B cell (primary cell): ENCODE results near the gene KRT79. TPM values are rescaled to one million over a fixed set of nuclear protein-coding genes. Genes with fewer than 3 reads are reported as not detected.

ENCODE experiments used
- ATAC-seq: fragments of 200-7000 bp; cut with Tn5 transposase; one replicate; pipeline ENCODE4 v1.10.0; 2021; ENCODE audit warnings: low read depth, mild to moderate bottlenecking, moderate number of reproducible peaks, moderate library complexity
- CTCF ChIA-PET: fragments of 350-600 bp; sonication (Branson Sonifier 250); formaldehyde crosslinking; loops from one replicate; lab custom pipeline; 2021; ENCODE audit warnings: antibody characterized with exemption, inconsistent platforms; lab: Charles Lee
- POLR2A ChIA-PET: fragments of 350-600 bp; sonication (Branson Sonifier 250); formaldehyde crosslinking; loops from one replicate; lab custom pipeline; 2021; ENCODE audit warnings: antibody characterized with exemption; lab: Charles Lee
- DNase-seq: peaks from one replicate; pipeline ENCODE4 v3.0.0; 2013
- H2AFZ ChIP-seq: 2 replicates; pipeline ENCODE4 v1.6.1; 2012; ENCODE audit warnings: mild to moderate bottlenecking, low read depth, low read length; ENCODE audit not compliant: insufficient read depth, poor library complexity, severe bottlenecking
- H3K27ac ChIP-seq, 2 donors: 1 replicate in 1 of 2; 2 replicates in 1 of 2; pipeline ENCODE4 v1.5.1; 2012 to 2013; ENCODE audit warnings: low read length in 2 of 2, mild to moderate bottlenecking in 2 of 2, moderate library complexity in 1 of 2
- H3K27me3 ChIP-seq, 4 experiments: fragments of 200-600 bp in 1 of 4; sonication (generic) in 1 of 4; replicated peaks in 1 of 4; 1 replicate in 2 of 4; 2 replicates in 2 of 4; pipeline versions ENCODE4 v1.6.1 to v1.7.0; 2013 to 2016; ENCODE audit warnings: low read length in 3 of 4, mild to moderate bottlenecking in 2 of 4, mixed read lengths in 1 of 4, moderate library complexity in 1 of 4; ENCODE audit not compliant: insufficient read depth in 4 of 4, control insufficient read depth in 3 of 4; ENCODE audit errors: control extremely low read depth in 1 of 4
- H3K36me3 ChIP-seq, 2 experiments: replicated peaks in 1 of 2; 1 replicate in 1 of 2; 2 replicates in 1 of 2; pipeline versions ENCODE4 v1.6.1 to v1.7.1; 2013; ENCODE audit warnings: low read length in 1 of 2; ENCODE audit not compliant: insufficient read depth in 2 of 2, control insufficient read depth in 1 of 2; ENCODE audit errors: control extremely low read depth in 1 of 2, extremely low read depth in 1 of 2
- H3K4me1 ChIP-seq, 2 donors: fragments of 200-600 bp in 1 of 2; sonication (generic) in 1 of 2; 1 replicate in 1 of 2; 2 replicates in 1 of 2; pipeline versions ENCODE4 v1.5.1 to v1.6.1; 2013 to 2017; ENCODE audit warnings: low read length in 2 of 2; ENCODE audit not compliant: control insufficient read depth in 2 of 2, insufficient read depth in 2 of 2
- H3K4me2 ChIP-seq: replicated peaks from 2 replicates; pipeline ENCODE3; 2012; ENCODE audit warnings: mild to moderate bottlenecking, low read depth, low read length; ENCODE audit not compliant: poor library complexity, severe bottlenecking
- H3K4me3 ChIP-seq, 5 experiments: fragments of 200-600 bp in 1 of 5; sonication (generic) in 1 of 5; 1 replicate in 3 of 5; 2 replicates in 2 of 5; pipeline versions ENCODE4 v1.5.1 to v1.7.0; 2011 to 2016; ENCODE audit warnings: low read length in 4 of 5, mild to moderate bottlenecking in 4 of 5, low read depth in 2 of 5, control low read depth in 1 of 5, moderate library complexity in 1 of 5; ENCODE audit not compliant: insufficient read depth in 1 of 5; ENCODE audit errors: control extremely low read depth in 1 of 5, extremely low read depth in 1 of 5
- H3K79me2 ChIP-seq: fragments of 200-600 bp; sonication (generic); one replicate; pipeline ENCODE4 v1.6.0; 2016; ENCODE audit warnings: low read length; ENCODE audit not compliant: control insufficient read depth, insufficient read depth
- H3K9ac ChIP-seq: fragments of 200-600 bp; sonication (generic); 2 replicates; pipeline ENCODE4 v1.6.1; 2017; ENCODE audit warnings: mild to moderate bottlenecking, low read length, moderate library complexity
- H3K9me3 ChIP-seq, 3 donors: one replicate each; pipeline versions ENCODE4 v1.6.1 to v1.7.1; 2013; ENCODE audit warnings: low read length in 2 of 3; ENCODE audit not compliant: control insufficient read depth in 2 of 3, insufficient read depth in 1 of 3; ENCODE audit errors: control extremely low read depth in 1 of 3
- H4K20me1 ChIP-seq: 2 replicates; pipeline ENCODE4 v1.6.0; 2012; ENCODE audit warnings: mild to moderate bottlenecking, low read length; ENCODE audit not compliant: insufficient read depth, control insufficient read depth, poor library complexity, severe bottlenecking
- H3K27ac Mint-ChIP-seq: one replicate; pipeline ENCODE4 v1.8.0; 2021; ENCODE audit warnings: mixed read lengths
- H3K27me3 Mint-ChIP-seq: one replicate; pipeline ENCODE4 v1.8.0; 2021; ENCODE audit warnings: mixed read lengths
- H3K4me1 Mint-ChIP-seq: one replicate; pipeline ENCODE4 v1.8.0; 2021; ENCODE audit warnings: mixed read lengths
- H3K4me3 Mint-ChIP-seq: one replicate; pipeline ENCODE4 v1.8.0; 2021; ENCODE audit warnings: mixed read lengths
- H3K9me3 Mint-ChIP-seq: one replicate; pipeline ENCODE4 v1.8.0; 2022; ENCODE audit warnings: mixed read lengths; ENCODE audit not compliant: insufficient read depth
- EZH2 ChIP-seq: IDR thresholded peaks from 2 replicates; pipeline ENCODE4 v1.6.1; 2012; ENCODE audit warnings: borderline replicate concordance, low read depth, mild to moderate bottlenecking, moderate library complexity, low read length; ENCODE audit not compliant: insufficient read depth, poor library complexity, severe bottlenecking
- WGBS: methylation state at CpG from one replicate; pipeline ENCODE4 v1.1.5; 2013; ENCODE audit warnings: missing lambda C conversion rate; ENCODE audit not compliant: insufficient coverage; 5-methylcytosine and 5-hydroxymethylcytosine counted together
- intact Hi-C: fragments of 100-400 bp; cut with micrococcal nuclease; formaldehyde crosslinking; loops from one replicate; pipeline ENCODE4 v1.10.0; 2022
- polyA plus RNA-seq: library from polyadenylated mRNA; depleted of rRNA; stranded (reverse); fragments of >200 nt; gene quantifications from 2 replicates; pipeline ENCODE4 v1.2.3, GENCODE V29; 2012
- total RNA-seq, 2 donors: library from RNA; stranded (reverse); fragments of 120-200 nt in 1 of 2; gene quantifications; 1 replicate in 1 of 2; 2 replicates in 1 of 2; pipeline versions ENCODE4 v1.2.3 to v1.2.4, GENCODE V29; 2013 to 2022
- TF ChIP-seq, protein P1 (sequence below): fragments of 200-600 bp; IDR thresholded peaks from one replicate; pipeline ENCODE4 v1.8.0; 2022; ENCODE audit warnings: antibody characterized with exemption, mild to moderate bottlenecking

KRT79 gene
- total and polyA plus RNA-seq, 2 donors (not counting 1 experiment from before 2014, with no cell fraction given), result not detected

DNA sequence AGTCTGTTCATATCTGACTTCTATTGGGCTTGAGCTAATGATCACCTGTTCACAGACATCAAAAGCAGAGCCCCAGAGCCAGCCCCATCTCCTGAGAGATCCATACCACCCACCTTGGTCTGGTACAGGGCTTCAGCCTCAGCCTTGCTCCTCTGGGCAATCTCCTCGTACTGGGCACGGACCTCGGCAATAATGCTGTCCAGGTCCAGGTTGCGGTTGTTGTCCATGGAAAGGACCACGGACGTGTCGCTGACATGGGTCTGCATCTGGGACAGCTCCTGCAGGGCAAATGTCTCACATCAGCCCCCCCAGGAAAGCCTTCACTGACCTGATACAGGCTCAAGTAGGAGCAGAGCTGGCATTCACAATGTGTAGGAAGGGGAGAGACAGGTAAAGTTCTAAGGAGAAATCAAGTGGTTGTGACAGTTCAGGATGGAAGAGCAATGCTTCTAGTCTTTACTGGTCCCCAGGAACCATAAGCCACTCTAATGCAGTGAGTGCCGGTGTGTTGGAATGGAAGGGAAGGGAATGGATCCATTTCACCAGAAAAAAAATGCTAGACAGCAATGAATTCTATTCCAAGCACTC, 25.4 kb downstream of the KRT79 start:
- no peak for ATAC-seq
- no peaks in the 10 kb centered on the region for H3K36me3 ChIP-seq
- peaks cover 23% of the 10 kb centered on the region for H3K27me3 Mint-ChIP-seq
- H3K9me3 ChIP-seq, result no peaks in the 10 kb centered on the region
- H3K4me3 ChIP-seq, result no peak overlapping the region
- ChIA-PET POLR2A (no interaction called here), CTCF (no interaction called here)
- no peak overlapping the region for H2AFZ ChIP-seq
- no peaks in the 10 kb centered on the region for H3K4me1 ChIP-seq
- no peak for DNase-seq
- intact Hi-C loops, result no loop called here
- no peak overlapping the region for H3K4me2 ChIP-seq
- no peaks in the 10 kb centered on the region for H3K27me3 ChIP-seq
- H3K9ac ChIP-seq, result no peak overlapping the region
- no peak overlapping the region for H3K4me3 Mint-ChIP-seq
- WGBS, result 95% methylated on average over 7 of the region's 8 CpGs
- no peaks in the 10 kb centered on the region for H3K4me1 Mint-ChIP-seq
- no peaks in the 10 kb centered on the region for H3K9me3 Mint-ChIP-seq
- no peaks in the 10 kb centered on the region for H4K20me1 ChIP-seq
- no peak for TF ChIP-seq EZH2
- TF ChIP-seq, protein P1, sequence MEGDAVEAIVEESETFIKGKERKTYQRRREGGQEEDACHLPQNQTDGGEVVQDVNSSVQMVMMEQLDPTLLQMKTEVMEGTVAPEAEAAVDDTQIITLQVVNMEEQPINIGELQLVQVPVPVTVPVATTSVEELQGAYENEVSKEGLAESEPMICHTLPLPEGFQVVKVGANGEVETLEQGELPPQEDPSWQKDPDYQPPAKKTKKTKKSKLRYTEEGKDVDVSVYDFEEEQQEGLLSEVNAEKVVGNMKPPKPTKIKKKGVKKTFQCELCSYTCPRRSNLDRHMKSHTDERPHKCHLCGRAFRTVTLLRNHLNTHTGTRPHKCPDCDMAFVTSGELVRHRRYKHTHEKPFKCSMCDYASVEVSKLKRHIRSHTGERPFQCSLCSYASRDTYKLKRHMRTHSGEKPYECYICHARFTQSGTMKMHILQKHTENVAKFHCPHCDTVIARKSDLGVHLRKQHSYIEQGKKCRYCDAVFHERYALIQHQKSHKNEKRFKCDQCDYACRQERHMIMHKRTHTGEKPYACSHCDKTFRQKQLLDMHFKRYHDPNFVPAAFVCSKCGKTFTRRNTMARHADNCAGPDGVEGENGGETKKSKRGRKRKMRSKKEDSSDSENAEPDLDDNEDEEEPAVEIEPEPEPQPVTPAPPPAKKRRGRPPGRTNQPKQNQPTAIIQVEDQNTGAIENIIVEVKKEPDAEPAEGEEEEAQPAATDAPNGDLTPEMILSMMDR, result no peak
- H3K79me2 ChIP-seq, result no peaks in the 10 kb centered on the region
- H3K27ac ChIP-seq, result no peak overlapping the region
- H3K27ac Mint-ChIP-seq, result no peak overlapping the region

DNA sequence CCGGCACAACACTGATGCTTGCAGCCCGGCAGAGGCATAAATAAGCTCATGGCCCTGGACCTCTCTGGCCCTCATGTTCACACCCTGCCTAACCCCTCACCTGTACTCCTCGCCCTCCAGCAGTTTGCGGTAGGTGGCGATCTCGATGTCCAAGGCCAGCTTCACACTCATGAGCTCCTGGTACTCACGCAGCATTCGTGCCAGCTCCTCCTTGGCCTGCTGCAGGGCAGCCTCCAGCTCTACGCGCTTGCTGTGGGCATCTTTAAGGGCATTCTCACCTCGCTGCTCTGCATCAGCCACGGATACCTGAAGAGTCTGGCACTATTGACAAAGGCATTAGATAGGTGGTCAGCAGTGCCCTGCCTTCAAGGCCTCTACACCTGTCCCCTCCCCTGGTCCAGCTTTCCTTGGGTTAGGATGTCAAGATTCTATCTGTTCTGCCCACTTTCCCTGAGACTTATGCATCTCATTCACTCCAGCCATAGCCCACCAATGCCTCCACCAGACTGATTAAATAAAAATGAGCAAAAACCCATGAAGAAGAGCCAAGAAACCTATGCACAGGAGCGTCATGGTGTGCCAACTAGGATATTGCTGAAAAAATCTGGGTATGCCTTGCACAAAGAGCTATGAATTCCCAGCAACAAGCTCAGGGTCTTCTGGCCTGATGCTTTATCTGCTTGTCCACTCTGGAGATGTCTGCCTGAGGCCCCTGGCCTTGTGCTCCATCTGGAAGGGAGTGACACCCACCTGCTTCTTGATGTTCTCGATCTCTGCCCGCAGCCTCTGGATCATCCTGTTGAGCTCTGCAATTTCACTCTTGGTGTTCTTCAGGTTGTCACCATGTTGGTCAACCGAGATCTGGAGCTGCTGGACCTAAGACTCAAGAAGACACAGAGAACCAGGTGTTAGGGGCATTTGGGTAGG, 26.3 kb downstream of the KRT79 start:
- no peaks in the 10 kb centered on the region for H3K9me3 Mint-ChIP-seq
- H3K27me3 Mint-ChIP-seq, result peaks cover 28% of the 10 kb centered on the region
- no peak overlapping the region for H3K4me3 Mint-ChIP-seq
- H3K27ac Mint-ChIP-seq, result no peak overlapping the region
- H3K4me1 ChIP-seq, result no peaks in the 10 kb centered on the region
- H3K27me3 ChIP-seq, result no peaks in the 10 kb centered on the region
- no peak for DNase-seq
- no peak overlapping the region for H2AFZ ChIP-seq
- no peak for ATAC-seq
- POLR2A ChIA-PET, result no interaction called here
- 90% methylated on average over 16 of the region's 16 CpGs for WGBS
- no peak overlapping the region for H3K4me3 ChIP-seq
- no peak overlapping the region for H3K4me2 ChIP-seq
- intact Hi-C loops, result no loop called here
- H3K27ac ChIP-seq, result no peak overlapping the region
- no peak overlapping the region for H3K9ac ChIP-seq
- H3K9me3 ChIP-seq, result no peaks in the 10 kb centered on the region
- no peaks in the 10 kb centered on the region for H4K20me1 ChIP-seq
- no peaks in the 10 kb centered on the region for H3K4me1 Mint-ChIP-seq
- CTCF ChIA-PET, result no interaction called here
- no peak for TF ChIP-seq EZH2
- TF ChIP-seq, protein P1, result no peak
- H3K79me2 ChIP-seq, result no peaks in the 10 kb centered on the region
- no peaks in the 10 kb centered on the region for H3K36me3 ChIP-seq
